Measurements from ENCODE around the gene S100A8. TPM values are rescaled to one million over a fixed set of nuclear protein-coding genes. Genes with fewer than 3 reads are reported as not detected.

Gene S100A8
- total RNA-seq, 1 experiment from 2014 or later = not detected

DNA sequence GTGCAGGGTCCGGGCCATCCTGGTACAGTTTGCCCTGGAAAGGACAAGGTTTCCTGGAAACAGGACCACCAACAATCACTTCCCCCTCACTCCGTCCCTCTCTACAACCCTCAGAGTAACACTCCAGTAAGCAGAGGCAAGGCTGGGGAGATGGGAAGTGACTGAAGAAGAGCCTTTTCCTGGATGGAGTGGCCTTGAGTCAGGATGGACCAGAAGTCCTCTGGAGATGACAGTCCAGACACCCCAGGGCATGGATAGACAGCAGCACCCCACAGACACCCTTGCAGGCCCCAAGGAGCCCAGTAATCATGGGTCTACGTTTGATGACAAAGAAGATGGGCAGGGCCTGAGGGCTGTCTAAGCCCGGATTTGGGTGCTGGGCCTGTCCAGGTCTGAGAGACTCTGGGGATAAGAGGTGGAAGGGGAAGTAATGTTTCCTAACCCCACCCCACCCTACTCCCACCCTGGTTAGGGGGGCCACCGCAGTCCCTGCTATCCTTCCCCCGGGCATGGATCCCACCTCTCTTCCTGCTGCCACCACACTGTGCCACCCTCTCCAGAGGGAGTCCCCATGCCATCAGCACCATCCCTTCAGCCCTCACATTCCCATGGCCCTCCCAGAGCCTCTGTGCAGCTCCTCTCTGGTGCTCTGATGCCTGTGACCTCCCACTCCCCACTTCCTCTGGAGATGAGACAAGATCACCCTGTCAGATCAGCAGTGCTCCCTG, 7.2 kb upstream of the S100A8 start:
- no peak for DNase-seq
- Mint-ChIP-seq H3K36me3 (ENCODE audit: insufficient read depth, unreplicated experiment) (no peaks in the 10 kb centered on the region), H3K9me3 (ENCODE audit: low read depth, unreplicated experiment) (no peaks in the 10 kb centered on the region), H3K27ac (ENCODE audit: unreplicated experiment) (no peak overlapping the region), H3K4me3 (ENCODE audit: low read depth, unreplicated experiment) (no peak overlapping the region), H3K4me1 (ENCODE audit: low read depth, unreplicated experiment) (no peaks in the 10 kb centered on the region), H3K27me3 (ENCODE audit: unreplicated experiment) (peaks cover 100% of the 10 kb centered on the region)
- no TSS peak for BruUV-seq (replicated peaks)
- intact Hi-C loops (cut with micrococcal nuclease; ENCODE audit: unreplicated experiment) = no loop called here
- CTCF ChIA-PET = no interaction called here
- TF ChIP-seq, protein P1, sequence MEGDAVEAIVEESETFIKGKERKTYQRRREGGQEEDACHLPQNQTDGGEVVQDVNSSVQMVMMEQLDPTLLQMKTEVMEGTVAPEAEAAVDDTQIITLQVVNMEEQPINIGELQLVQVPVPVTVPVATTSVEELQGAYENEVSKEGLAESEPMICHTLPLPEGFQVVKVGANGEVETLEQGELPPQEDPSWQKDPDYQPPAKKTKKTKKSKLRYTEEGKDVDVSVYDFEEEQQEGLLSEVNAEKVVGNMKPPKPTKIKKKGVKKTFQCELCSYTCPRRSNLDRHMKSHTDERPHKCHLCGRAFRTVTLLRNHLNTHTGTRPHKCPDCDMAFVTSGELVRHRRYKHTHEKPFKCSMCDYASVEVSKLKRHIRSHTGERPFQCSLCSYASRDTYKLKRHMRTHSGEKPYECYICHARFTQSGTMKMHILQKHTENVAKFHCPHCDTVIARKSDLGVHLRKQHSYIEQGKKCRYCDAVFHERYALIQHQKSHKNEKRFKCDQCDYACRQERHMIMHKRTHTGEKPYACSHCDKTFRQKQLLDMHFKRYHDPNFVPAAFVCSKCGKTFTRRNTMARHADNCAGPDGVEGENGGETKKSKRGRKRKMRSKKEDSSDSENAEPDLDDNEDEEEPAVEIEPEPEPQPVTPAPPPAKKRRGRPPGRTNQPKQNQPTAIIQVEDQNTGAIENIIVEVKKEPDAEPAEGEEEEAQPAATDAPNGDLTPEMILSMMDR (IDR thresholded peaks at IDR 0.05; ENCODE audit: unreplicated experiment) = no peak

DNA sequence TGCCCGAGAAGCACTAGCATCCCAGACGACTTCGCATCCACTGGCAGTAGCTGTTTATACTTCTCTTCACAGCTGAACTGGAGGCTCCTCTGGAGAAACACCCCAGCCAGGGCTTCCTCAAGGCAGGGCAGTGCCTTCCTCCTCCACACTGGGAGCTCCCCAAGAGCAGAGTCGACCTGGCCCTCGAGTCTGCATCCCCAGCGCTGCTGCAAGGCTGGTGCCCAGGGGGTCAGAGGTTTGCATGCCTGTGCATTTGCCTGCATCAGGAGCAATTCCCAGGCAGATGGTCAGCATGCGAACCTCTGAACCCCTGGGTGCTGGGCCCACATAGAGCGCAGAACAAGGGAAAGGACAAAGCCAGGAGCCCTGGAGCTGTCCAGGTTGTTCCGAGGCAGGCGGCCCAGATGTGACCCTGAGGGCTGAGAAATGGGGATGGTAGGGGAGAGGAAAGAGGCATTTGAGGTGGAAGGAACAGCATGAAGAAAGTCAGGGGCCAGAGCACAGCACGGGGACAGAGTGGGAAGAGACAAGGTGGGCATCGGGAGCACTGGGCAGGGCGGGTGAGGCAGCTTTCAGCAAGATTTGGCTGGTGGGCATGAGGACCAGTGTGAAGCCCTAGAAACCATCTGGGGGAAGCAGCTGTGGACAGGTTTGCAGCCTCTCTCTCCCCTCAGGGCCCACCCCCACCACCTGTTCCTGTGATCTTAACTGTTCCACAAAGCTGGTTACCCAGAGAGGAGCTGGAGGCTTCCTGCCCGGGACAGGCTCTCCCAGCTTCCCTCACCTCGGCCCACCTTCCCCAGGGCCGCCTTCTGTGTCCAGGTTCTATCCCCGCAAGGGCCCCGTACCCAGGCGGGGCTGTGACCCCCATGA, 6.4 kb upstream of the S100A8 start:
- no peak overlapping the region for H3K4me3 Mint-ChIP-seq (ENCODE audit: low read depth, unreplicated experiment)
- no peaks in the 10 kb centered on the region for H3K36me3 Mint-ChIP-seq (ENCODE audit: insufficient read depth, unreplicated experiment)
- DNase-seq = no peak
- H3K27me3 Mint-ChIP-seq (ENCODE audit: unreplicated experiment) = peaks cover 100% of the 10 kb centered on the region
- H3K4me1 Mint-ChIP-seq (ENCODE audit: low read depth, unreplicated experiment) = no peaks in the 10 kb centered on the region
- intact Hi-C loops (cut with micrococcal nuclease; ENCODE audit: unreplicated experiment) = no loop called here
- TF ChIP-seq, protein P1 (IDR thresholded peaks at IDR 0.05; ENCODE audit: unreplicated experiment) = no peak
- no TSS peak for BruUV-seq (replicated peaks)
- no peaks in the 10 kb centered on the region for H3K9me3 Mint-ChIP-seq (ENCODE audit: low read depth, unreplicated experiment)
- CTCF ChIA-PET = interaction anchor here (0.6 kb wide), 1 partner anchor 330 kb away, joined by 4 read pairs; the partner anchor contains the start of gene INTS3
- no peak overlapping the region for H3K27ac Mint-ChIP-seq (ENCODE audit: unreplicated experiment)

DNA sequence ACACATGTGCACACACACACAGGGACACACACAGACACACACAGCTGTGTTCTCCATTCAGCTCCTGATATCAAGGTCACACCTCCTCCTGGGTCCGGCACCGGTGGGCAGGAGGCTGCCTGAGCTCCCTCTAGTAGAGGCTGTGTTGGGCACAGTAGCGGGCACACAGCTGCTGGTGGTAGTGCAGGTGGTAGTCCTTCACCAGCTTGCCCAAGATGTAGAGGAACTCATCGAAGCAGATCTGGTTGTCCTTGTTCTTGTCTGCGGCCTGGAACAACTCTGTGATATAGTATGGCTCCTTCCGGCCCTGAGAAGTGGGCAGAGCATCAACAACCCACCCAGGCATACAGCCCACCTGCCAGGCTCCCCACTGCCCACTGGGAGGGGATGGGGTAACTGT, 5.6 kb upstream of the S100A8 start:
- no peak overlapping the region for H3K4me3 Mint-ChIP-seq (ENCODE audit: low read depth, unreplicated experiment)
- peaks cover 100% of the 10 kb centered on the region for H3K27me3 Mint-ChIP-seq (ENCODE audit: unreplicated experiment)
- H3K27ac Mint-ChIP-seq (ENCODE audit: unreplicated experiment) = no peak overlapping the region
- no peaks in the 10 kb centered on the region for H3K4me1 Mint-ChIP-seq (ENCODE audit: low read depth, unreplicated experiment)
- no peaks in the 10 kb centered on the region for H3K36me3 Mint-ChIP-seq (ENCODE audit: insufficient read depth, unreplicated experiment)
- no TSS peak for BruUV-seq (replicated peaks)
- H3K9me3 Mint-ChIP-seq (ENCODE audit: low read depth, unreplicated experiment) = no peaks in the 10 kb centered on the region
- TF ChIP-seq, protein P1 (IDR thresholded peaks at IDR 0.05; ENCODE audit: unreplicated experiment) = no peak
- no peak for DNase-seq
- intact Hi-C loops (cut with micrococcal nuclease; ENCODE audit: unreplicated experiment) = no loop called here
- CTCF ChIA-PET = interaction anchor here (0.6 kb wide), 1 partner anchor 331 kb away, joined by 4 read pairs; the partner anchor contains the start of gene INTS3

DNA sequence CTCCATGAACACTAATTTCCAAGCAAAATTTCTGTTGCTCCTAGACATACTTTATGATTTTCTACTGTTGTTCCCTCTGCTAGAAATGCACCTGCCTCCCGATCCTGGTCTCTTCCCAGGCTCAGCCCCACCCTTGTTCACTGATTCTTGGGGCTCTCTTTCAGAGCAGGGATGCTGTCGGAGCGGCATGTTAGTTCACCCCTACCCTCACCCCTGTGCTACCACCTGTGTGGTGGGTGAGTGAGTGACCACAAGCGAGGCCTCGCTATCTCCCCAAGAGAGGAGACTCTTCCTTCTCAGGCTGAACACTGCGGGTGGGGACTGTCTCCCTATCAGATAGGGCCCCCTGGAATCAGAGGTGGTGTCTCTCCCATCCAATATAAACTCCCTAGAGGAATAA, 4.9 kb upstream of the S100A8 start:
- no peak overlapping the region for H3K4me3 Mint-ChIP-seq (ENCODE audit: low read depth, unreplicated experiment)
- no peak overlapping the region for H3K27ac Mint-ChIP-seq (ENCODE audit: unreplicated experiment)
- peaks cover 100% of the 10 kb centered on the region for H3K27me3 Mint-ChIP-seq (ENCODE audit: unreplicated experiment)
- TF ChIP-seq, protein P1 (IDR thresholded peaks at IDR 0.05; ENCODE audit: unreplicated experiment) = no peak
- CTCF ChIA-PET = no interaction called here
- H3K9me3 Mint-ChIP-seq (ENCODE audit: low read depth, unreplicated experiment) = no peaks in the 10 kb centered on the region
- BruUV-seq (replicated peaks) = no TSS peak
- DNase-seq = no peak
- intact Hi-C loops (cut with micrococcal nuclease; ENCODE audit: unreplicated experiment) = no loop called here
- no peaks in the 10 kb centered on the region for H3K36me3 Mint-ChIP-seq (ENCODE audit: insufficient read depth, unreplicated experiment)
- no peaks in the 10 kb centered on the region for H3K4me1 Mint-ChIP-seq (ENCODE audit: low read depth, unreplicated experiment)
